HG03095 (cell line): ENCODE data around the gene ETNK2.

ENCODE experiments used
- ATAC-seq: cut with Tn5 transposase; IDR thresholded peaks from one replicate; pipeline ENCODE4 v1.9.1; 2021; ENCODE audit warnings: moderate library complexity; ENCODE audit not compliant: unreplicated experiment

The ETNK2 gene

GRCh38 chr1:204127597-204128242 lies 24.1 kb downstream of the ETNK2 start:
- ATAC-seq, result no peak

GRCh38 chr1:204126956-204127355 lies 24.9 kb downstream of the ETNK2 start:
- ATAC-seq, result no peak

- ATAC-seq, result no peak
Observed at GRCh38 chr1:204126386-204126785, 25.5 kb downstream of the ETNK2 start.

- ATAC-seq, result no peak
Observed at GRCh38 chr1:204125759-204126351, 26.0 kb downstream of the ETNK2 start.

- no peak for ATAC-seq
Observed at GRCh38 chr1:204124639-204125038, 27.2 kb downstream of the ETNK2 start.

GRCh38 chr1:204123376-204123775 lies 28.5 kb downstream of the ETNK2 start:
- no peak for ATAC-seq

- no peak for ATAC-seq
Observed at GRCh38 chr1:204121840-204122555, 29.8 kb downstream of the ETNK2 start.

- ATAC-seq, result no peak
Observed at GRCh38 chr1:204116539-204116938, 35.3 kb downstream of the ETNK2 start.

GRCh38 chr1:204115116-204115515 lies 36.7 kb downstream of the ETNK2 start:
- ATAC-seq, result no peak

- no peak for ATAC-seq
Observed at GRCh38 chr1:204114606-204115005, 37.2 kb downstream of the ETNK2 start.

- ATAC-seq, result no peak
Observed at GRCh38 chr1:204113896-204114295, 37.9 kb downstream of the ETNK2 start.

- ATAC-seq, result no peak
Observed at GRCh38 chr1:204112876-204113730, 38.7 kb downstream of the ETNK2 start.

GRCh38 chr1:204110894-204111633 lies 40.8 kb downstream of the ETNK2 start:
- ATAC-seq, result no peak

- ATAC-seq, result no peak
Observed at GRCh38 chr1:204108312-204109141, 43.3 kb downstream of the ETNK2 start.

- ATAC-seq, result no peak
Observed at GRCh38 chr1:204107892-204108291, 44.0 kb downstream of the ETNK2 start.

- no peak for ATAC-seq
Observed at GRCh38 chr1:204106825-204107224, 45.0 kb downstream of the ETNK2 start.

- ATAC-seq, result no peak
Observed at GRCh38 chr1:204105131-204105515, 46.7 kb downstream of the ETNK2 start.

- no peak for ATAC-seq
Observed at GRCh38 chr1:204104331-204105130, 47.3 kb downstream of the ETNK2 start.

- ATAC-seq, result no peak
Observed at GRCh38 chr1:204103431-204103741, 48.5 kb downstream of the ETNK2 start.
